ENCODE results near the gene MXRA5.
"Not testable (repeated sequence)": the region's sequence is repeated elsewhere in the genome, so short reads cannot be mapped to it uniquely, and the experiment has no call there.

The MXRA5 gene

GRCh38 chrX:3346501-3347259 lies at the start of gene MXRA5:
TSS of gene MXRA5 (minus strand) at chrX:3346652. CDS start at chrX:3343833, 2,819 bp downstream.
- DNase-seq (ENCODE audit: low read depth): no peak

DNA sequence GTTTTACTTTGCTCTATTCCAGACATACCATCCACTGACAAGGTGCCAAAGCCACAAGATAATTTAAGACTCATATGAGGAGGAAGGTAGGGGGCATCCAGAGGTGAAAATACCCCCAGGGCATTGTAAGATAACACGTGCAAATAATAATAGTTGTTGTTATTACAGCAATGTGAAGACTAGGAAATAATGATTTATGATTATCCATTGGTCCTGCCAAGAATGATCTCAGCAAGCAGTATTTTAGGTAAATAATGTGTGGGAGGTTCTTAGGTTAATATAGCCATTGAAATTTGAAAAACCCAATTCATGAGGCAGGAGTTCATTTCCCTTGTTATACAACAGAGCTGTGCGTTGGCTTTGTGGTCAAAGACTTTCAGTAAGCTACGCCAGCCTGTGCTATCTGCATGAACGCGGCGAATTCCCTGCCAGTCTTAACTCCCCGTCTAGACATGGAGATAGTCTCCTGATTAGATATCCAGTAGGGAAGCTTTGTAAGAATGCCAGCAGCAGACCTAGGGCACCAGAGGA lies 47.2 kb upstream of the MXRA5 start:
- DNase-seq (ENCODE audit: low read depth): no peak

- no peak for DNase-seq (ENCODE audit: low read depth)
Measured at GRCh38 chrX:3393178-3393577, 46.7 kb upstream of the MXRA5 start.

DNA sequence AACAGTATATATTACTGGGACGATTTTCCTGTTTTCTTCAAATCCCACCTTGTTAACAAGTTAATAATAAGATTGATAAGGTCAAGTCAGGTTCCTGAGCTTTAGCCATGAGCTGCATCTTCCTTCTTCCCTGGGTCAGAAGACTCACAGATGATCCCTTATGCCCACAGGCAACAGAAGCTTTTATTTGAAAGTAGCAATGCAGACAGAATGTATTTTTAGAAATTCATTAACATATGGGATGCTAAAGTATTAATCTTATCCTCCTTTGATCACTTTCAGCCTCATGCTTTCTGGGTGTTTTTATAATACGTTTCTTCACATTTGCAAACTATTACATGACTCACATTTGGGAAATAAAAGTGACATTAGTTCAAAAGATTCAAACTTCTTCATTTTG lies 42.0 kb upstream of the MXRA5 start:
- DNase-seq (ENCODE audit: low read depth): no peak

GRCh38 chrX:3384327-3384726 lies 37.9 kb upstream of the MXRA5 start:
- DNase-seq (ENCODE audit: low read depth): no peak

DNA sequence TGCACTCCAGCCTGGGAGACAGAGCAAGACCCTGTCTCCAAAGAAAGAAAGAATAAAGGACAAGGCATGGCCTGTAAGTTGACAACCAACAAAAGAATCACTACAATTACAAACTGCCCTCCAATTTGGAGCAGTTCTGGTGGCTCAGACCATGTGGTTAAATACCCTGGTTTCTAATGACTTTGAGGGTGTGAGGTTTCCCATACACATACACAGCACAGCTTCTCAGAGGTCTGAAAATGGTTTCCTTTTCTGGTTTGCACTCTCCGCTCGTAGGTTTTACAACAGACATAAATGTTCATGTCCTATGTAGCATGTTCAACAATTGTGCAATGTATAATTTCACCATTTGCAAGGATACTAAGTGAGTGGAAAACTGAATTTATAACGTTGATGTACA lies 34.2 kb upstream of the MXRA5 start:
- DNase-seq (ENCODE audit: low read depth): no peak

GRCh38 chrX:3379111-3379510 lies 32.7 kb upstream of the MXRA5 start:
- no peak for DNase-seq (ENCODE audit: low read depth)

GRCh38 chrX:3378156-3378555 lies 31.7 kb upstream of the MXRA5 start:
- DNase-seq (ENCODE audit: low read depth): no peak

GRCh38 chrX:3377560-3377959 lies 31.1 kb upstream of the MXRA5 start:
- DNase-seq (ENCODE audit: low read depth): no peak

DNA sequence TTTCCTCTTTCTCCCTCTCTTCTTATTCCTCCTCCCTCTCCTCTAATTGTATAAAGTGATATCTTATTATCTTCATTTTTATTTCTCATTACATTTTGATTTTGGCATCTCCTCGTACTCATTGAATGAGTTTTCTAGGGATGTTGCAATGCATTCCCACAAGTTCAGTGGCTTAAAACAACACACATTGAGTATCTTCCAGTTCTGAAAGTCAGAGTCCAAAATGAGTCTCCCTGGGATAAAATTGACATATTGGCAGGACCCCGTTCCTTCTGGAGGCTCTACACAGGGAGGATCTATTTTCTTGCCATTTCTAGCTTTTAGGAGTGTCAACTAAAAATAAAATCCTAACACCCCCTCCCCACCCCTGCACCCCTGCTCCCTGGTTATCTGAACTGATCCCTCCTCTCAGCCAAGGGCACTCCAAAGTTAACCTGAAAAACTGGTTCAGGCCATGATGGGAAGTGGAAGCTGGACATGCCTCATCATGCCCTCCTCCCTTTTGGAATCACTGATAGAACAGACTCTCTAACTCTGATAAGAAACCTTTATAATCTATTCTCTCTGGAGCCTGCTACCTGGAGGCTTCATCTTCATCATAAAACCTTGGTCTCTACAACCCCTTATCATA lies 29.5 kb upstream of the MXRA5 start:
- DNase-seq (ENCODE audit: low read depth): not testable (repeated sequence)

DNA sequence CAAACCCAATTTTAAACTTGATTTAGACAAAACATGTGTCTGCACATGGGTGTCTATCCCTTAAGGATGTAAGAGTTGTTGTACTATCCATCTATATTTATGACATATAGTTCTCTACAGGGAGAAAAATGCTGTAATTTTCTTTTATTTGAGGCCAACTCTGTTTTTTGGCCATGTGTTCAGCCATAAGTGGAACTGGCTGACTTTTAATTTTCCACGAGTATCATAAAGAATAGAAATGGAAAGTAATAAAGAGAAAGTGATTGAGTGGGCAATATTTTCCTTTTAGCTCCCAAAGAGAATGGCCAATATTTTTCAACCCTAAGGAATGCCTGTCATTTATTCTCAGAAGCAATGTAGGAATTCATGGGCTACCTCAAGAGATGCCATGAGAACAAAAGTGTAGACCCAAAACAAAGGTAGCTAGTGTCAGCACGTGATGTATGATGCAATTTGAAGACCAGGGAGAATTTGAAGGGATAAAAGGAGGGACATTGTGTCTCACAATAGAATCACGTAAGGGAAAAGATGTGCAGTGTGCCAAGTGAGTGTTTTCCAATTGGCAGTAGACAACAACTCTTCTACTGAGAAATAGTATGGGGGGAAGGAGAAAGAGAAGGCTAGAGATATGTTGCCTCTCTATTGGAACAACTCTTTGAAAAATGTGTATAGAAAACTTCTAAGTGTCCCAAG lies 27.8 kb upstream of the MXRA5 start:
- DNase-seq (ENCODE audit: low read depth): no peak

DNA sequence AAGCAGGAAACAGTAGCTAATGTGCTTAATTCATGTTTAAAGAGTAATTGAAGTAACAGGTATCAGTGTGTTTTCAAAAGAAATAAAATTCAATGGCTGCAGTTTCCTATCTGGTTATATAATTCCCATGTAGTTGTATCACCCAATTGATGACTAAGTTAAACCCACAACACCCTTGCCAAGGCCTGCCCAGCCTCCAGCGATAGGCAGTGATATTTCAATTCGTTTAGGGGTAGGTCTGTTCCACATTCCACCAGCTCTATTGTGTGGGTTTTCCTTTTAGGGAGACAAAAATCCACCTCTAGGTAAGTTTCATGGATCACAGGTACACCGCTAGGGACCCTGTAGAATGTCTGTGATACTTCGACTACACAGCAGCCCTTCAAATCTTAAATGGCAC lies 24.7 kb upstream of the MXRA5 start:
- DNase-seq (ENCODE audit: low read depth): no peak

- DNase-seq (ENCODE audit: low read depth): no peak
Measured at GRCh38 chrX:3370656-3371055, 24.2 kb upstream of the MXRA5 start.

- no peak for DNase-seq (ENCODE audit: low read depth)
Measured at GRCh38 chrX:3362956-3363355, 16.5 kb upstream of the MXRA5 start.

DNA sequence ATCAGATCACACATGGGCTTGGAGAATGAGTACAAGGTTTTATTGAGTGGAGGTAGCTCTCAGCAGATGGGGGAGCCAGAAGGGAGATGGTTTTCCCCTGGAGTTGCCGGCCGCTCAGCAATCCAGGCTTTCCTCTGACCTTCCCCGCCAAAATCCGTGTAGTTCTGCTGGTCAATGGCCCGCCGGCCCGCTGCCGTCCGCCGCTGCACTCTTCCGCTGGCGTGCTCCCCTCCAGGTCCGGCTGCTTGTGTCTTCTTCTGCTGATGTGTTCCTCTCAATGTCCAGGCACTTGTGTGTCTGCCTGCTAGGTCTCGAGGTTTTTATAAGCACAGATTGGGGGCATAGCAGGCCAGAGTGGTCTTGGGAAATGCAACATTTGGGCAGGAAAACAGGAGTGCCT lies 14.4 kb upstream of the MXRA5 start:
- DNase-seq (ENCODE audit: low read depth): no peak

- DNase-seq (ENCODE audit: low read depth): not testable (repeated sequence)
Measured at GRCh38 chrX:3352741-3353140, 6.3 kb upstream of the MXRA5 start.

DNA sequence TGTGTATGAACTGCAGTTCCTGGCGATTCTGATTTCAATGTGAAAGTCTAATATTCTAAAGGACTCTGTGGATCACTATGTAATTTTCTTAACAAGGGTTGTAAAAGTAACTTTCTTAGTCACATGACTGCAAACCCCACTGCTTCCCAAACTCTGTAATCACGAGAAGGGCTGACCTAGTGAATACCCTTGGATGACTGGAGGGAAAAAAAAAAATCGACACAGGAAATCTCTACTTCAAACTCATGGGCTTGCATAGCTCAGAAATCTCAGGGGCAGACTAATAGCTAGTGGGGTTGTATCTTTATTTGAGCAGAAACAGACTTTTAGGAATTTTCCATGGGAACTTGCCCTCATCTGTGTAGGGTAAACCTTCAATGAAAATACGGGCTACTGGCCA lies 4.8 kb upstream of the MXRA5 start:
- DNase-seq (ENCODE audit: low read depth): no peak

- DNase-seq (ENCODE audit: low read depth): no peak
Measured at GRCh38 chrX:3348191-3348590, 1.7 kb upstream of the MXRA5 start.

GRCh38 chrX:3345281-3346191 lies 916 bp downstream of the MXRA5 start:
- no peak for DNase-seq (ENCODE audit: low read depth)

GRCh38 chrX:3343569-3343968 lies 2.9 kb downstream of the MXRA5 start:
- not testable (repeated sequence) for DNase-seq (ENCODE audit: low read depth)

GRCh38 chrX:3340016-3340415 lies 6.4 kb downstream of the MXRA5 start:
- DNase-seq (ENCODE audit: low read depth): no peak

GRCh38 chrX:3326681-3327080 lies 19.8 kb downstream of the MXRA5 start:
- no peak for DNase-seq (ENCODE audit: low read depth)
